NK-92 (cell line): Measurements from ENCODE around the gene SLC31A2.
"Not testable (repeated sequence)": the region's sequence is repeated elsewhere in the genome, so short reads cannot be mapped to it uniquely, and the experiment has no call there.

Experiments used
- DNase-seq: peaks from one replicate; lab custom pipeline; 2025; ENCODE audit not compliant: unreplicated experiment; lab: John Stamatoyannopoulos, UW

The SLC31A2 gene

DNA sequence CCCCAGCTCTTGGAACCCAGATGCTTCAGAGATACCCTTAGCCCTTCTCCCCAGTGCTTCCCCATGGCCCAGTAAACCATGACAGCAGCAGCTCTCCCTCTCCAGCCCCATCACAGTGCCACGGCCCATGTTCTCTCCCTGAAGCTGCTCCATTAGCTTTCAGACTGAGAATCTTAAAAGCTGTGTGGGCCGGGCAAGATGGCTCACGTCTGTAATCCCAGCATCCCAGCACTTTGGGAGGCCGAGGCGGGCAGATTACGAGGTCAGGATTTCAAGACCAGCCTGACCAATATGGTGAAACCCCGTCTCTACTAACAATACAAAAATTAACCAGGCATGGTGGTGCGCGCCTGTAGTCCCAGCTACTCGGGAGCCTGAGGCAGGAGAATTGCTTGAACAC lies 1.2 kb upstream of the SLC31A2 start:
- not testable (repeated sequence) for DNase-seq

DNA sequence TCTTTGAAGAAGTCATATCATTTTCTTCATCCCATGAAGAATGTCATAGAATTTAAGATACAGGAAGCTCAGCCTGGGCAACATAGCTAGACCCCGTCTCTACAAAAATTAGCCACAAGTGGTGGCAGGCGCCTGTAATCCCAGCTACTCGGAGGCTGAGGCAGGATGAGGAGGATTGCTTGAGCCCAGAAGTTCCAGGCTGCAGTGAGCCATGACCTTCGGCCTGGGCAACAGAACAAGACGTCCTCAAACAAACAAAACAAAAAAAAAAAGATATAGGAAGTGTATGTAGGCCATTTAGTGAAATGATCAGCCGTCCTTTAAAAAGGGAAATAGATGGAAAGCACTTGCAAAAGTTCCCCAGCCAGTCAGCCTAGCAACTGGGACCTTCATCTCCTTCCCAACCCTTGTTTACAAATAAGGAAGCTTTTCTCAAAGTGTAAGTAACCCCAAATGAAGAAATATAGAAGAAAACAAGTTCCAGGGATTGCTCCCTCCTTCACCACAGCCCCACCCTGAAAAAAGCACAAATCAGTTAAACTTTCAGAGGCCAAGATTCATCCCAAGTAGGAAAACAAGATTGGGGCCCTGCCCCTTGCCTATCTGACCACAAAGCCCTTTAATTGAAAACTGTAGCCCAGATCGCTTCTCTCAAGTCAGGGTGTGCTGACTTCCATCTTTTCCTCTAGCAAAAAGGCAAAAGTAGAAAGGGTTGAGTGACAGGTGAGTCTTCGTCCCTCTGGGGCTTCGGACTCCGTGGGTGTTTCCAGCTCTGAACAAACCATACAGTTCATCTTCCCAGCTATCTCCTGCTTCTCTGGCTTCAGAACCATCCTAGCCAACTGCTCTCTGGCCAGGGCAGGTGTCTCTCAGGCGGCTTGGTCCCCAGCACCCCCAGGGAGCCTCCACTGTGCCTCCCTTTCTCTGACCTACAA lies 1.2 kb downstream of the SLC31A2 start:
- no peak for DNase-seq

DNA sequence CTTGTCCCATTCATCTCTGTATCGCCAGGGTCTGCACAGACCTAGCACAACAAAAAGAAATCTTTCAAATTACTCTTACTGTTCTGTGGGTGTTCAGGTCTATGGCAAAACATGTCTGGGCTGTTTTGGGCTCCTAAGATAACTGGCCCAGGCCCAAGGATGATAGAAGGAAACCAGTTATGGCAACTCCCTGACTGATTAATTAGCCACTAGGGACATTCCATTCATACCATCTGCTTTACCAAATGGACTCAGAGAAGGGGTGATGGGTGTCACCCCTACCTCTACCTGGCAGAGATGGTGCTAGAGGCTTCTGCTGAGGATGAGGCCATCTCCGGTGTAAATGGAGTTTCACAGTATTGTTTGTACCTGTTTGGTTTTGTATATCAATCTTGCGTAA lies 1.9 kb downstream of the SLC31A2 start:
- no peak for DNase-seq

DNA sequence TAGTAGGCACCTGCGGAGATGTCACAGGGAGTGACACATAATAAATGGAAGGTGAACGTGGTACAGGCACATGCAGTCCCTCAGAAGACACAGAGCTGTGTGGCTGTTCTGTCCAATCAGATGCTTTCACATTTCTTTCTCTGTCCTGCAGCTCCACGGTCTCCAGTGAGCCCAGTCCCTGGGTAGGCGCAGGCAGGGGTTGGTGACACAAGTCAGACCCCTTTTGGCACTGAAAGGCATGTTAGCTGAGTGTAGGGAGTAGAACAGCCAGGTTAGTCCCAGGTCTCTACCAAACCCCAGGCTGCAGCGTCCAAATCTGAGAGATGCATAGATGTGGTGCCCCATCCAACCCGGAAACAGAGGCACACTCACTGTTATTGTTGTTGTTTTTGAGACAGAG lies 2.8 kb downstream of the SLC31A2 start:
- DNase-seq: no peak

DNA sequence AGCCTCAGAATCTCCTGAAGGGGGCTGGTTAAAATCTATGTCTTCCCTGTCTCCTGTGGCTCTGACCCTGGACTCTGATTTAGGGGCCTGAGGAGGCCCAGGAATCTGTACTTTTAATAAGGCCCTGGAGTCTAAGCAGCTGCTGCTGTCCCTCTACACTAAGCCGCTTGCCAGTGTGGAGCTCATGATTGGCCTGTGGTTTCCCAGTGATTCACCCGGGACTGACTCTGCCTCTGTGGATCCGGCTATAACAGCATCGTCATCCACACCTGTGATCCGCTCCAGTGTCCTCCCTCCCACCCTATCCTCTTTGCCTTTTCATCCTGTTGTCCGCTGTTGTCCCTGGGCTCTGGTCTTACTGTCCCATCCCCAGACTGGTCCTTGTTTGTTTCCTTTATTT lies 3.7 kb downstream of the SLC31A2 start:
- DNase-seq: no peak

DNA sequence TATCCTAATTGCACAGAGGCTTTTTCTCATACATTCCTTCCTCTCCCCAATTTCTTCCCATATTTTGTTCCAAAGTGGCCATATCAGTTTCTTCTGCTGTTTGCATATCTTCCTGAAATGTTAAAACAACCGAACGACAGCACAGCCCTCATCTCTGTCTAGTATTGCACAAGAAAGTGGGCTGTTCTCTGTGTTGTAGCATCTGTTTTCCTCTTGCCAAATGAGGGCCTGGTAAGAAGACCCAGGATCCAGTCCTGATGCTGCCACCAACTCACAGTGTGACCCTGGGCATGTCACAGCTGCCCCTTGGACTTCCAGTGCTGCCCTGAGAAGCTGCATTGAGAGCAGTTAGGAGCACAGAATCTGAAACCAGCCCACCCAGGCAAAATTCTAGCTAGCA lies 4.1 kb downstream of the SLC31A2 start:
- no peak for DNase-seq

DNA sequence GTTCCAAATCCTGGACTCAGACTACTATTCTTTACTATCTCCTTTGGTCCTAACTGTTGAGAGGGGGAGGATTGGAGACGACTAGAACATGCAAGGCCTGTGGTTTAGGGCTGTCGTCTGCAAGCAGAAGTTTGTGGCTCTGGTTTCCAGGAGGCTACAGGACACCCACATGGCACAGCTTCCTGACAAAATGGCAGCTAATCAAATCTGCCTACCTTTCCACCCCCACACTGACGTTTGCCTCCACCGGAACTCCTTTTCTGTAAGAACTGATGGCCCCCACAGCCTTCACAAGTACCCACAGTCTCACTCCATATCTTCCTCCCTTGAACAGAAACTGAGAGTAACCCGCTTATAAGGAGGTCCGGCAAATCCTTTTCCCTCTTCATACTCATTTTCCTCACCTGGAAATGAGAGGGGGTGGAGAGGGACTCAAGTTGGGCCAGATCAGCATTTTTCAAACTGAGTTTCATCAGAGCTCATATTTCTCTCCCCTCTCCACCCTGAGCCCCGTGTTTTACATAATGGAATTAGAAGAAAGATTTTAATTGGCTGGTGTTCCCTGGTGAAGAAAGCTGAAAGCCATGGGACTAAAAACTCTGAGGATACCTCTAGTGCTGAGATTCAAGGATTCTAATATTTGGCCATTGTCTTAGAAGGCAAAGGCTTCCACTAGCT lies 5.2 kb downstream of the SLC31A2 start:
- DNase-seq: no peak

DNA sequence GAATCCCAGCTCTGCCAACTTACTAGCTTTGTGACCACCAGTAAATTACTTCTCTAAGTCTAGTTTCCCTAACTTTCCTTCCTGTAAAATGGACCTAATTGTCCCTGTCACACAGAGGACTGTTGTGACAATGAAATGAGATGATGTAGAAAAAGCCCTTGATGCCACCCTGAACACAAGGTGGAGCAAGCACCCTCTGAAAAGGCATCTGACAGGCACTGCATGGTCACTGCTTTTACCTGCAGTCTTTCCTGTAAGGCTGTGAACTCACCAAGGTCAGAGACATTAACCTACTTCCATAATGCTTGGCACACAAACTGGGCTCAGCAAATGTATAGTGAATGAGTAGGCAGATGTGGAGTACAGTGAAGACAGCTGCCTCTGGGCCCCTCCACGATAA lies 6.1 kb downstream of the SLC31A2 start:
- DNase-seq: no peak

DNA sequence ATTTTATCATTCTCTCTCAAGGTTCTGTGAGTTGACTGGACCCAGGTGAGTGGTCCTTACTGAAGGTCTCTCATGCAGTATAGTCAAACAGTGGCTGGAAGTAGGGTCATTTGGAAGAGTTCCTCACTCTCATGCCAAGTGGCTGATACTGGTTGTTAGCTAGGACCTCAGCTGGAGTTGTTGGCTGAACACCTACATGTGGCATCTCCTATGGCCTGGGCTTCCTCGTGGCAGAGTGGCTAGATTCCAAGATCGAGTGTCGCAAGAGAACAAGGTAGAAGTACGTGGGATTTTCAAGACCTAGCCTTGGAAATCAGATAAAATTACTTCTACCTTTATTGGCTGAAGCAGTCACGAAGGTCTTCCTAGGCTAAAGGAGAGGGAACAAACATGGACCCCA lies 7.6 kb downstream of the SLC31A2 start:
- DNase-seq: no peak

DNA sequence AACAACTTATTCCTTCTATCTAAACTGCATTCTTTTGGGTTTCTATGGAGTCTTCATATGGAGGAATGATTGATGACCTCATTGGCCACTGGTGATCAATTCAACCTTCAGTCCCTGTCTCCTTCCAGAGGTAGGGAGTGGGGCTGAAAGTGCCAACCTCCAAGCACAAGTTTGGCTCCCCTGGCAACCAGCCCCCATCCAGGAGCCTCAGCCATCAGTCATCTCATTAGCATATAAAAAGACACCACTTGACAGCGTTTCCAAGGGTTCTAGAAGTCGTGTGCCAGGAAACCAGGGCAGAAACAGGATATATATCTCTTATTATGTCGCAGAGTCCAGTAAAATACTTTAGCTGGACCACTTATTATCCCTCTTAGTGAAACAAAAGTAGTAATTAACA lies 9.8 kb downstream of the SLC31A2 start:
- no peak for DNase-seq

DNA sequence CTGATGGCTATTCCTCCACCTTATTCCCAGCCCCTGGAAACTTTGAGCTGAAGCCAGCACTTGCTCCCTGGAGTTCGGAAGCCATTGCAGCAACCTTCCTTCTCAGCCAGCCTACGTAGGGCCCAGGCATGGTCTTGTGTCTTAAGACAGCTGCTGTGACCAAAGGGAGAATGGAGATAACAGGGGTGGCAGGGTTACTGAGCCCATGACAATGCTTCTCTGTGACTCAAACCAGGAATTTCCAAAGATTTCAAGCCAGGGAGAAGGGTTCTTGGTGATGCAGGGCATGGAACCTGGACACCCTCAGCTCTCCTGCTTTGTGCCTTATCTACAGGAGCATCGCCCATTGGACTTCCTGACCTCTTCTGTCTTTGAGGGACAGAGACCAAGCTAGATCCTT lies 12.2 kb downstream of the SLC31A2 start:
- no peak for DNase-seq

DNA sequence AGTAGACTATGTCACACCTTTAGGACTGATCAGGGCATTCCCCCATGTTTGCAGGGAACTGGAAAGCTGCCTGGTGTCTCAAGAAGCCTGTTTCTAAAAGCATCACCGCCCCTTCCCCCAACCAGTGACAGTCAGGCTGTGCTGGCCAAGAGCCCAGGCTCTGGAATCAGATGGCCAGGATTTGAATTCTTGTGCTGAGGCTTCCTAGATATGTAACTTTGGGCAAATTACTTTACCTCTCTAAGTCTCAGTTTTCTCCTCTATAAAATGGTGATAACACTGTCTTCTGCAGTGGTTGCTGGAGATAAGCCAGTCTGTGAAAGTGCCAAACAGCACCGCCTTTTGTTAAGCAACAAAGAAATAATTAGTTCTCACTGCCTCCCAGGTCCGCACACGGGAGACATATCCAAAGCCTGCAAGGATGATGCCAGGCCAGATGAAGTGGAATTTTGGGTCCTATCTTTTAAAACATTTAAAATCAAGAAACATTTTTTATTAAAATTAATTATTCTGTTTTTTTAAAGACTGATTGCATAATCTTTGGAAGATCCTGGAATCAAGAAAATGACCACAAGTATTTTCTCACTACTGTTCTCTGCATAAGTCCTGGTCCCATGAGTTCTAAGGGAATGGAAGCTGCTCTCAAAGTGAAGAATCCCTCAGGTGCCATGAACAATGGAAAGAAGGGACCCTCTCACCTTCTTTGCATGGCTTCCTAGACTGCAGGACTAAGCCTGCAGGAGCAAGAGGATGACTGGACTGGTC lies 13.9 kb downstream of the SLC31A2 start:
- no peak for DNase-seq

DNA sequence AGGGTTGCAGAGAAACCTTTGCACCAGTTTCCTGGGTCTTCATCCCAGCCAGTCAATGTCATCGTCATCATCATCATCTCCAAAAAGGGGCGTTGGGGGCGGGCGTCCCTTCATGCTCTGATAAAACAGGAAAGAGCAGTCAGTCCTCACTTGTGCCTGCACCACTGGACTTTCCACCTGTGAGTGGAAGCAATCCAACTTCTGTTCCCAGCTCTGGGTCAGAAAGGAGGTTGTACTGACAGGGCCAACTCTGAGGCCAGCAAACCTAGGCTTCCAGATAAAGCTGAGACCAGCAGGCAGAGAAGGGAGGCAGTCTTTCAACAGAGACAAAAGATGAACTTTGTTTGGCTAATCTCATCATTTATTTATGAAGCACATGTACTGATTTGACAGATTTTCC lies 15.2 kb downstream of the SLC31A2 start:
- DNase-seq: no peak

DNA sequence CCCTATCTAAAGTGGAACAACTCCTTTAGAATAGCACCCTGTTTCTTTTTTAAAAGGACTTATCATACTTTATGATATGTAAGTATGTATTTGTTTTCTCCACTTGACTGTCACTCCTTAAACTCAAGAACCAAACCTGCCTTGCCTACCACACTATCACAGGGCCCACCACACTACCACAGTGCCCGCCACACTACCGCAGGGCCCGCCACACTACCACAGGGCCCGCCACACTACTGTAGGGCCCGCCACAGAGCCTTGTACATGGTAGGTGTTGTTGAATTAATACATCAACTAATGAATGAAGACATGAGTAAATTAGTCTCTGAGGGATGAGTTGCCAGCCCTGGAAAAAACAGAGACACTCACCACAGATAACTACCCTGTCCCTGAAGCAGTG lies 18.0 kb downstream of the SLC31A2 start:
- no peak for DNase-seq

DNA sequence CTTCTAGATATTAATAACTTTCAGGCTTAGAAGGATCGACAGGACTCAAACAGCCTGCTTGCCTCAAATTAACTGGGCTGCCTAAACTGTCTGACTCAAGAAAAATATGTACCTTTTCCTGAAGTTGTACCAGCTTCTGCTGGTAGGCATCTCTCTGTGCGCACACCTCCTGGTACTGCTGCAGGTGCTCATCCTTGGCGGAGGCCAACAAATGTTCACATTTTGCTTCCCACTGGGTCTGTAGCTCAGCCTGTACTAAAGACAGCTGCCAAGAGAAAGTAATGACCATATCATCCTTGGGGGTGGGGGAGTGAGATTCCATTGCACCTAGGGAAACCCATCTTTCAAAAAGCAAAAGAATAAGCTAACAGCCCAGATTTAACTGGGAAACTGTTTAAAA lies 22.5 kb downstream of the SLC31A2 start:
- no peak for DNase-seq

DNA sequence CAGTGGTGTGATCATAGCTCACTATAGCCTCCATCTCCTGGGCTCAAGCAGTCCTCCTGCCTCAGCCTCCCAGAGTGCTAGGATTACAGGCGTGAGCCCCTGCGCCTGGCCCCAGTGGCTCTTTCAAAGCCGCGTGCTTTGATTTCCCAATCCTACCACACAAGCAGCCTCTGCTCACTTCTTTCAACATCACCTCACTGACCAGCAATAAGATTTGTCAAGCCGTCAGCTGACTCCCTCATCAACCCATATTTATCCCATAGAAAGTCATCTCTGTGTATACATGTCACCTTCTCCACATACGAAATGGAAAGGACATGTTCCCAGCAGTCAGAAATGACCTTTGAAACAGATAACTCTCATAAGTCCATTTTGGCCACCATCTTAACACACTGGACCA lies 26.0 kb downstream of the SLC31A2 start:
- DNase-seq: no peak

DNA sequence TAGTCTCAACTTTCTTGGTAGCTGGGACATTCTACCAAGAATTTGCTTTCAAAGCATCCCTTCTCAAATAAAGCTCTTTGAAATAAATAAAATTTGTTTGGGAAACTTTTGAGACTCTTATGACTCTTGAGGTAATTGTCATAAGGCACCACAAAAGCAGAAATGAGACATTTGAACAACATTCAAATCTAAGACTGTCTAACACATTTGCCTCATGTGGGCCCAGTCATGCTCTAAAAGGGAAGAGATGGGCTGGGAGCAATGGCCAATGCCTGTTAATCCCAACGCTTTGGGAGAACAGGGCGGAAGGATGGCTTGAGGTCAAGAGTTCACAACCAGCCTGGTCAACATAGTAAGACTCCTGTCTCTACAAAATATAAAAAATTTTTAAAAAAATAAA lies 26.4 kb downstream of the SLC31A2 start:
- DNase-seq: no peak

DNA sequence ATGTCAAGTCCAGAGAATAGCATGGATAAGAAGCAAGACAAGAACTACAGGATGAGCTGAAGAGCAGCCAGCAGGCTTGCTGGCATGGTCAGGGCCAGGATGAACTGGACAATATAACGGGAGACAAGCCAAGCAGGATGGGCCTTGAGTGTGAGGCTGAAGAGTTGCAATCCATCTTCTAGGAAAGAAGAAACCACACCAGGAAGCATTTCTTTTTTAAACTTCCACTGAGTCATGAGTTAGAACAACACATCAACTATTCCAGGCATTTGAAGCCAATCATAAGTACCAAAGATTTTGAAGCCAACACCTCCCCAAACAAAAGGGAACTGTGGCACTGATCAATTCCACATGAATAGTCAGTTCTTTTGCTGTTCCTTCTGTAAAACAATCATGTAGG lies 27.3 kb downstream of the SLC31A2 start:
- no peak for DNase-seq

DNA sequence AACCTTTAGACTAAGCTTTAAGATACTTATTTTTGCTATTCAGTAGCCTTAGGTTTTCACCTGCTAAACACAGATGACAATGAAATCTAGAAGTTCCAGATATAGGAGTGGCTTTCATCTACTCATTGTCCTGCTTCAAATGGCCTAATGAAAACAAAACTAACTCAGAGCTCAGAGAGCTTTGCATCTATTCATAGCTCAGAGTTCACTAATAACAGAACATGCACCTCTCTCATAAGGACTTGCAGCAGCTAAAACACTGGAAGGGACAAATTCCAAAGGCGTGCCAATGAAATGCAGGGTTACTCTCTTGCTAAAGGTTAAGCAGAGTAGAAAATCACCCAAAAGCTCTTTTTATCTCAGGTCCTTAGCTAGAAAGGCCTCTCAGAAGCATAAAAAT lies 29.0 kb downstream of the SLC31A2 start:
- DNase-seq: no peak

DNA sequence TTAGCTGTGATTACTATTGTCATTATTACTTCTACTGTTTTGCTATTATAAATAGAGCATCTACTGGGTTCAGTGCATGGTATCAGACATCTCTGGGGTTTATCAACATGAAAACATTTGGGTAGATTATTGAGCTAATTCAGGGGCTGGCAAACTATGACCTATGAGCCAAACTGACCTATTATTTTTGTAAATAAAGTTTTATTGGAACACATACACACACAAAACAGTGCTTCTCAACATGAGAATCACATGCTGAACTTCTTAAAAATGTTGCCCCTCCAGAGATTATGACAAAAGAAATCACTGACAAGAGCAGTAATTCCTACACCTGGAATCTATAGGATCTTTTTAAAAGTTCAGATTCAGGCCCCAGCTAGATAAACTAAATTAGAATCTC lies 30.4 kb downstream of the SLC31A2 start:
- no peak for DNase-seq

DNA sequence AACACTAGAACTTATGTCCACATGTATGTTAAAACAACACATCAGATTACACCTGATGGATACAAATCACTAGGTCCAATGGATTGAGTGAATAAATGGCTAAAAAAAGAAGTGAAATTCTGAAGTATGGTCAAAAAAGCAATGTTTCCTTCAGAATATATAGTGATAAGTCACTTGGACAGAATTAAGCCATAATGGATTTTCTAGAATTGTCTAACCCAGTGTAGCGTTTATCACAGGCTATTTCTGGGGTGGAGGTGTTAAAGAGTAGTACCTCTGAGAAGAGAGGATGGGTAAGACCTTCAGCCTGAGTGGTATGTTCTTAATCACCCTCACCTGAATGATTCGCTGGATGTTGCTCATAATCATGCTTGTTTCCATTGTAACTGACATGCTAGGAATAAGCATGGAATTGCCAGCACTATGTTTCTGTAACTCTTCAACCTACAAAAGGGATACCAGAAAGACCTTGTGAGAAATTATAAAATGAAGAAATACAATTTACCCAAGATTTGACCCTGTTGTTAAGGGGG lies 33.2 kb downstream of the SLC31A2 start:
- no peak for DNase-seq

DNA sequence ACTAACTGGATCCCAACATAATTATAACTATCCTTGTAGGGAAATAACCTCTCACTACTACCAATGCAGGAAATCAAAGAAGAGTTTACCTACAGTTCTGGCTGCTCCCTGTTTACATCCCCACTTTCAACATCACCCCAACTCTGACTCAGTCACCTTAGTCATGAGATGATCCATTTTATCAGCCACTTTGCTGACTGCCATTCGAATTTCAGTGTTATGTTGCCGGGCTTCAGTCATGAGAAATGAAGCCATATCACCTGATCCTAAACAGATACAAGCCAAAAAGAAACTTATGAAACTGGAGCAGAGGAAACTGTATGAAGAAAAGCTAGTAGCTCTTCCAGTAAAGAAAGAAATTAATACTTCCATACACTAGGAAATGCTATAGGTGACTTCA lies 33.7 kb downstream of the SLC31A2 start:
- DNase-seq: no peak
